Progenitor cell of endocrine pancreas (in vitro differentiated cells): Measurements from ENCODE around the gene HSPA12A. TPM values are rescaled to one million over a fixed set of nuclear protein-coding genes. Genes with fewer than 3 reads are reported as not detected.

Experiments used
- DNase-seq: peaks from one replicate; pipeline ENCODE4 v3.0.0; 2021; ENCODE audit warnings: low spot score; ENCODE audit not compliant: unreplicated experiment
- H3K27ac Mint-ChIP-seq: 2 replicates; pipeline ENCODE4 v1.8.0; 2021; ENCODE audit warnings: mild to moderate bottlenecking, moderate library complexity, mixed read lengths
- H3K27me3 Mint-ChIP-seq: 2 replicates; pipeline ENCODE4 v1.8.0; 2021; ENCODE audit warnings: mixed read lengths
- H3K36me3 Mint-ChIP-seq: 2 replicates; pipeline ENCODE4 v1.8.0; 2022; ENCODE audit warnings: mixed read lengths; ENCODE audit not compliant: insufficient read depth
- H3K4me1 Mint-ChIP-seq: 2 replicates; pipeline ENCODE4 v1.8.0; 2021; ENCODE audit warnings: low read depth, mixed read lengths
- H3K4me3 Mint-ChIP-seq: 2 replicates; pipeline ENCODE4 v1.8.0; 2021; ENCODE audit warnings: low read depth, mild to moderate bottlenecking, moderate library complexity, mixed read lengths
- H3K9me3 Mint-ChIP-seq: 2 replicates; pipeline ENCODE4 v1.8.0; 2021; ENCODE audit warnings: low read depth, mixed read lengths
- total RNA-seq: library from RNA; stranded (reverse); gene quantifications from 2 replicates; pipeline ENCODE4 v1.2.1, GENCODE V29; 2021
- TF ChIP-seq, protein P1 (sequence below): fragments of 200-600 bp; sonication (generic); IDR thresholded peaks from one replicate; pipeline ENCODE4 v1.5.0; 2021; ENCODE audit warnings: antibody characterized with exemption, mild to moderate bottlenecking; ENCODE audit not compliant: unreplicated experiment

The HSPA12A gene
- total RNA-seq, 1 donor from 2014 or later = 9.1 TPM

DNA sequence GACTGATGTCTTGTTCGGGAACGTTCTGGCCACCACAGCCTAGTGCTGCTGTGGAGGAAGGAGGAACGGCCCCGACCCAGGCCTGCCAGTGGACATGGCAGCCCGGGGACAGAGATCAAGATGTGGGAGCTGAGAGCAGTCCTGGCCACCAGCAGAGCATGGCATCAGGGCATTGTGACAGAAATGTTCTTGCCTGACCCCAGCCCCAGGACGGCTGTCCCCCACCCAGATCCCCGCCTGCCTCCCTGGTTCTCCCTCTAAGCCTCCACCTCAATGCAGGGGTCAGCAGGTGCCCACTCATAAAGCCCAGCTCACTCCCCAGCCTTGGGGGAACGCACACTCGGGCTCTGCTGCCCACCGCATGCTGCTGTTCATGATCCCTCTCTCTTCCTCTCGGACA lies 42.9 kb upstream of the HSPA12A start:
- H3K4me1 Mint-ChIP-seq = no peaks in the 10 kb centered on the region
- no peak overlapping the region for H3K4me3 Mint-ChIP-seq
- H3K9me3 Mint-ChIP-seq = no peaks in the 10 kb centered on the region
- no peaks in the 10 kb centered on the region for H3K36me3 Mint-ChIP-seq
- DNase-seq = no peak
- H3K27me3 Mint-ChIP-seq = peaks cover 29% of the 10 kb centered on the region
- H3K27ac Mint-ChIP-seq = no peak overlapping the region
- TF ChIP-seq, protein P1, sequence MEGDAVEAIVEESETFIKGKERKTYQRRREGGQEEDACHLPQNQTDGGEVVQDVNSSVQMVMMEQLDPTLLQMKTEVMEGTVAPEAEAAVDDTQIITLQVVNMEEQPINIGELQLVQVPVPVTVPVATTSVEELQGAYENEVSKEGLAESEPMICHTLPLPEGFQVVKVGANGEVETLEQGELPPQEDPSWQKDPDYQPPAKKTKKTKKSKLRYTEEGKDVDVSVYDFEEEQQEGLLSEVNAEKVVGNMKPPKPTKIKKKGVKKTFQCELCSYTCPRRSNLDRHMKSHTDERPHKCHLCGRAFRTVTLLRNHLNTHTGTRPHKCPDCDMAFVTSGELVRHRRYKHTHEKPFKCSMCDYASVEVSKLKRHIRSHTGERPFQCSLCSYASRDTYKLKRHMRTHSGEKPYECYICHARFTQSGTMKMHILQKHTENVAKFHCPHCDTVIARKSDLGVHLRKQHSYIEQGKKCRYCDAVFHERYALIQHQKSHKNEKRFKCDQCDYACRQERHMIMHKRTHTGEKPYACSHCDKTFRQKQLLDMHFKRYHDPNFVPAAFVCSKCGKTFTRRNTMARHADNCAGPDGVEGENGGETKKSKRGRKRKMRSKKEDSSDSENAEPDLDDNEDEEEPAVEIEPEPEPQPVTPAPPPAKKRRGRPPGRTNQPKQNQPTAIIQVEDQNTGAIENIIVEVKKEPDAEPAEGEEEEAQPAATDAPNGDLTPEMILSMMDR = no peak

DNA sequence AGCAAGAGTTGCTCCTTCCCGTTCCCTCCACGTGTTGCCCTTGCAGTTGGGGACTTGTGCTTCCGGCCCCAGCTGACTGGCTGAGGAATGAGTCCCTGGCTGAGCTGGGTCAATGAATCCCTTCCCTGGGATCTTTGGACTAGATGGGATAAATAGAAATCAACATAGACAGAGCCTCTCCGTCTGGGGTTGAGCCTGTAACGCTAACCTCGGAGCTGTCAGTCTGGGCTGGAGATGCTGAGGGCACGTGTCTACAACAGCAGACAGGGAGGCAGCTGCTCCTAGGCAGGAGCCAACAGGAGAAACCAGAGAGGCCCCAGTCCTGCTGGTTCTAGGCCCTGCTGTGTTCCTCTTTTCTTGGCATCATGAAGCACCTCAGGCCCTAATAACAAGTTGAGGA lies 42.3 kb upstream of the HSPA12A start:
- Mint-ChIP-seq H3K36me3 (no peaks in the 10 kb centered on the region), H3K4me1 (no peaks in the 10 kb centered on the region), H3K9me3 (no peaks in the 10 kb centered on the region), H3K27ac (no peak overlapping the region), H3K4me3 (no peak overlapping the region), H3K27me3 (peaks cover 28% of the 10 kb centered on the region)
- TF ChIP-seq, protein P1 = no peak
- no peak for DNase-seq

DNA sequence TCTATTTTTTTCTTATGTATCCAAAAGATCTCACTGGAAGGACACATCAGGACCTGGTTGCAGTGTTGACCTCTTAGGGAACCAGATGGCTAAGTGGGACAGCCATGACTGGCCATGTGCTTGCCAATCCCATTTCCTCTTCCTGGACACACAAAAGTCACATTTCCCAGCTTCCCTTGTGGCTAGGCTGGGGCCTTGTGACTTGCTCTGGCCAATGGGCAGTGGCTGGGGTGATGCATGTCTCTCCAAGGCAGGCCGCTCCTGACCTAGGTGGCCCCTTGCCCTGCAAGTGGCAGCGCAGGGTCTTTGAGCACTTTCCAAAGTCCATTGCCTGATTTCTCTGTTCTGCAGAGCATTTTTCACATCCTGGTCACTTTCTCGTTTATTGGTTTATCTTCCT lies 41.7 kb upstream of the HSPA12A start:
- Mint-ChIP-seq H3K4me3 (no peak overlapping the region), H3K36me3 (no peaks in the 10 kb centered on the region), H3K27ac (no peak overlapping the region), H3K9me3 (no peaks in the 10 kb centered on the region), H3K27me3 (peaks cover 28% of the 10 kb centered on the region), H3K4me1 (no peaks in the 10 kb centered on the region)
- no peak for DNase-seq
- TF ChIP-seq, protein P1 = no peak

DNA sequence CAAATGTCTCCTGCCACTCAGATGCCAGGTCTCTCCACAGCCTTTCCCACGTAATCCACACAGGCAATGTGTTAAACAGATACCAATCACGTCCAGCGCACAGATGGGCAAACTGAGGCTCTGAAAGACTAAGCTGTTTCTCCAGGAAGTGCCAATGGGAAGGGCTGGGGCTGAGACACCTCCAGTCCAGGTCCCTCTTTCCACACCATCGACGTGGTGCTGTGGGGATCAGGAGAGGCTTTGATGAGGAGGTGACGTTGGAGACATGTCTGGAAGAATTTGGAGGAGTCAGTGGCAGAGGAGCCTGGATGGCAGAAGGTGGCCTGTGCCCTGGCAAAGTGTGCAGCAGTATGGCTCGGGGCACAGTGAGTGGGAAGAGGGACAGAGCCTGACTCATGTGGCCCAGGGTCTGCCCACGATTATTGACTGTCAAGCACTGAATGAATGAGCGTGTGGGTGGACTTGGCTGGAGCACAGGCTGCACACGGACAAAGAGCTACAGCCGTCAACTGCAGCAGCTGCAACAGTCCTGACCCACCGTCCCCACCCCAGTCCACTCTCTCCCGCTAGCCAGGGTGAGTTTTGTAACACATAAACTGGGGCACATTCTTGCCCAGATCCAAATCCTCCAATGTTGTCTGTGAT lies 40.8 kb upstream of the HSPA12A start:
- Mint-ChIP-seq H3K4me3 (no peak overlapping the region), H3K36me3 (no peaks in the 10 kb centered on the region), H3K9me3 (no peaks in the 10 kb centered on the region), H3K27ac (no peak overlapping the region), H3K27me3 (peaks cover 25% of the 10 kb centered on the region), H3K4me1 (no peaks in the 10 kb centered on the region)
- TF ChIP-seq, protein P1 = no peak
- DNase-seq = no peak

DNA sequence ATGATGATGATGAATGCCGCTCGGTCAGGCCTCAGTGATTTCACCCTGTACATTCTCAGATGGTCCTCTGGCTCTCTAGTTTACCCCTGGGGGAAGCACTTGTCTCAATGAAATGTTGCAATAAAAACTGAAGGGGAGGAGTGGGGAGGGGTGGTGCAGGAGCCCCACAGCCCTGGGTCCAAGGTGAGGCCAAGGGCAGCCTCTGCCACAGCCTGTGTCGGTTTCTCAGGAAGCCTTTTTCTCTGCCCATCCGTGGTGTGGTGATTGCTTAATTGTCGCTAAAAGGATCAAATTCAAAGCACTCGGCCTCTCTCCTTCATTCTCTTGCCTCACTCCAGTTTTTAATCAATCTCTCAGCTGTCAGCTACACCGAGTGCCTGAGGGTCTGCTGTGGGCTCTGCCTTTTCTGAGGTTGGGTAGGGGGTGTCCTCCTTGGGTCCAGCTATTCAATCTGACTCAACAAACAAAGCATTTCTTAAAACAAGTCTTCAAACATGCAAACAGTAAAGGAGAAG lies 39.1 kb upstream of the HSPA12A start:
- Mint-ChIP-seq H3K36me3 (no peaks in the 10 kb centered on the region), H3K4me3 (no peak overlapping the region), H3K9me3 (no peaks in the 10 kb centered on the region), H3K27me3 (peaks cover 14% of the 10 kb centered on the region), H3K4me1 (no peaks in the 10 kb centered on the region), H3K27ac (no peak overlapping the region)
- no peak for DNase-seq
- TF ChIP-seq, protein P1 = no peak
